ENCODE results near the gene RASGRF2.

The RASGRF2 gene

DNA sequence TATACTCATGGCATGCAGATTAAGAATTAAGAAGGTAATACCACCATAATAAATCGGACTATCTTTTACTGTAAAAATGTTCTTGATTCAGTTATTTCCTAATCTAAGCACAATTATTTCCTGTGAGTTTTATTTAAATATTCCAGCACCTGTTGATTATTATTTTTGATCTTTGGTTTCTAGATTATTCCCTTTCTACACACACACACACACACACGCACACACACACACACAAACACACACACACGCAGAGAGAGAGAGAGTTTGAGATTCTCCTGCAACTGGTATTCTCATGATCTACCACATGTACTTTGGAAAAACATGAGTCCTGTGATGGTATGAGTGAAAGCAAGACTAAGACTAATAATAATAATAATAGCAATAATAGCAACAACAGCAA lies 256.0 kb downstream of the RASGRF2 start:
- no peak for DNase-seq

DNA sequence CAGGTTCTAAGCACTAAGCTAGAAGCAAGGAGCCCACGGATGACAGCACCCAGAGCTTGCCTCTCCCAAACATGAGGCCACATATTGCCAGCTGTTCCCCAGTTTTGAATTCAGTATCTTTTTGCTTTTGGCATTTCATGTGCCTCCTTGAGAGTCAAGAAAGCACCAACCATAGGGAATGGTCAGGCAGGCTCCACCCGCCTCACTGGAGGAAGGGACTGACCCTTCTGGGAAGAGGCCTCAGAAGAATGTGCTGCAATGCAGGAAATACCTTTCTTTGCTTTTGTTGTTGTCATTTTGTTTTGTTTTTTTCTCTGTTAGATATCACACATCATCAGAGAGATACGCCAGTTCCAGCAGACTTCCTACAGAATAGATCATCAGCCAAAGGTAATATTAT lies 259.2 kb downstream of the RASGRF2 start:
- no peak for DNase-seq

GRCh38 chr5:81222285-81222684 lies 262.1 kb downstream of the RASGRF2 start:
- DNase-seq, result no peak

GRCh38 chr5:81225463-81225862 lies 265.3 kb downstream of the RASGRF2 start:
- no peak for DNase-seq

DNA sequence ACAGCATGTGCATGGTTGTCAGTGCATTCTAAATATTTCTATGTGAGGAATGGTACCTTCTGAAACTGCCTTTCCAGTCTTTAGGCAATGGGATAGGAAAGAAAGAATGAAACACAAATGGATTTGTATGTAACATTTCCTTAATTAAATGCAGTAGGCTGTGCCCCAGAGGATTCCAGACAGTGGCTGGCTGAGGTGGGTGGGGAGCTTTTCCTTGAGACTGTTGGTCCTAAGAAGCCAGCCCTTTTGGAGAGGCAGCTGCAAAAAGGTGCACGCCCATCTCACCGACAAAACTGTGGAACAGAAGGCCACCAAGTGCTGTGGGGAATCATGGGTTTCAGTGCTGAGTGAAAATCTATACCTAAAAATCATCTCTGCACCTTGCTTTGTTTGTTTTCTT lies 266.1 kb downstream of the RASGRF2 start:
- DNase-seq, result no peak

DNA sequence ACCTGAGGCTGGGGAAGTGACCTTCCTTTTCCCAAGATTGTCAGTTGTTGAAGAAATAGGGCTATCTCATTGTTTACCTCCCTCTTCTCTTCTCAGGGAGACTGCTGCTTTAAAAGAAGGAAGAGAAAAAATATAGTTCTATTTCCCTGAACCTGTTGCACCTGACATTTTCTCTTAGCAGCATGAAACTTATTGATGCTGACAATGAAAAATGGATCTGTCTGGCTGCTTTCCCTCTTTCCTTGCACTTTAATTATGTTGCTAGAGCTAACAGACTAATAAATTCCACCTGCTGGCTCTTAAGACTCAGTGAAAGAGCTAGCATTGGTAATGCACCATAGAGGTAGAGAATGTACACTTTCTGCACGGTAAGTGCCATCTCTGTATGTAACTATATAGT lies 266.8 kb downstream of the RASGRF2 start:
- no peak for DNase-seq

DNA sequence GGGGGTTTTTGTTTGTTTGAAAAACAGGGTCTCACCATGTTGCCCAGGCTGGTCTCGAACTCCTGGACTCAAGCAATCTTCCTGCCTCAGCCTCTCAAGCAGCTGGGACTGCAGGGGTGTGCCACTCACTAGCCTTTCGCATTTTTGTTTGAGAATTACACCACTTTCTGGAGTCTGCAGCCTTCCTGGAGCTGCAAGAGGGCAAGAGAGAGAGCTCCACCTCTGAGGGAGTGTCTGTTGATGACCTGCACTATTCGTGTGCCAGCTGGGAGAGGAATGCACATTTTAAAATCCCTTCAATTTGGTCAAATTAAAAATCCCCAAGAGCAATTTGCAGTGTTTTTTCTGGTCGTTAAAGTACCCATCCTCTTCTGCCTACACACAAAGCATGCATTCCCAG lies 267.9 kb downstream of the RASGRF2 start:
- DNase-seq, result no peak

DNA sequence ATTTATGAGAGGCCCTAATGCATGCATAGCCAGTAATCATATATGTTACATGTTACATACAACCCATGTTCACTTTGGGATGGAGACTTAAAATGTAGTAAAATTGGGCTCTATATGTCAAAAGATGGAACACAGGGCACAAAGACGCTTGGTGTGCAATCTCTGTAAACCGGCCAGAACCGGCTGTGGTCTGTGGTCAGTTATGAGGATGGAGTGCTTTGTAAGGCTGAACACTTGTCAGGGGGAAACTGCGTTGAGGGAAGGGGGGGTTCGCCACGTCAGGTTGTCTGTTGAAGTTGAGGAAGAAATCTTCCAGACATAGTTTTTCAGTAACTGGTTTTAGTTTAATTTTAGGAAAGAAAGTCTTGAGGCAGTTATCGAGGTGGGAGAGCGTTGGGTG lies 270.3 kb downstream of the RASGRF2 start:
- DNase-seq, result no peak

- no peak for DNase-seq
Observed at GRCh38 chr5:81232464-81233079, 272.4 kb downstream of the RASGRF2 start.

DNA sequence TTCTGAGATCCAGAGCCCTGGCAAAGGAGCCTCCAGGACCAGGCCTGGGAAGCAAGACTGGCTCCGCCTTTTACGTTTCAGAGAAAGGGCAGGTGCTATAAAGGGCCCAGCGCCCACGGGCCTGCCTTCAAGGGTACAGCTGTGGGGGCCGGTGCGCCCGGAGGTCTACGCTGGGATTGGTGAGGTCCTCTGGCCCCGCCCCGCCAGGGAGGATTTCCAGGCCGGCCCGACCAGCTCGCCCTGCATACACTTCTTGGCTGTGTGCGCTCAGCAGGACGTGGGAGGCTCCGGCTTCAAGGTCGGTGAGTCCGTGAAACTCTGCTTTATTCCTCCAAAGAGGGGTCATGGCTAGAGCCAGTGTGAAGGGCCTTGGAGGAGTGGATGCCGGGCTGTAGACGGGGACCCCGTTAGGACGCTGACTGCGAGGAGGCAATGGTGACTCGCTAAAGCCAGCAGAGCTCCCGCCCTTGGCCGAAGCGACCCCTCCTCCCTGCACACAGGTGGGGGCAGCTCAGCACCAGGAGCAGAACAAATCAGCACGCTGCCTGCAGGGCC lies 273.0 kb downstream of the RASGRF2 start, which contains the start of gene CKMT2:
Gene CKMT2, plus strand, starts transcription at position 243 of the 555 bp plus-strand sequence. CDS start 17,811 bp downstream, outside the sequence.
- DNase-seq, result no peak

GRCh38 chr5:81234299-81234698 lies 274.1 kb downstream of the RASGRF2 start:
- DNase-seq, result no peak

- DNase-seq, result no peak
Observed at GRCh38 chr5:81234801-81235200, 274.6 kb downstream of the RASGRF2 start.

DNA sequence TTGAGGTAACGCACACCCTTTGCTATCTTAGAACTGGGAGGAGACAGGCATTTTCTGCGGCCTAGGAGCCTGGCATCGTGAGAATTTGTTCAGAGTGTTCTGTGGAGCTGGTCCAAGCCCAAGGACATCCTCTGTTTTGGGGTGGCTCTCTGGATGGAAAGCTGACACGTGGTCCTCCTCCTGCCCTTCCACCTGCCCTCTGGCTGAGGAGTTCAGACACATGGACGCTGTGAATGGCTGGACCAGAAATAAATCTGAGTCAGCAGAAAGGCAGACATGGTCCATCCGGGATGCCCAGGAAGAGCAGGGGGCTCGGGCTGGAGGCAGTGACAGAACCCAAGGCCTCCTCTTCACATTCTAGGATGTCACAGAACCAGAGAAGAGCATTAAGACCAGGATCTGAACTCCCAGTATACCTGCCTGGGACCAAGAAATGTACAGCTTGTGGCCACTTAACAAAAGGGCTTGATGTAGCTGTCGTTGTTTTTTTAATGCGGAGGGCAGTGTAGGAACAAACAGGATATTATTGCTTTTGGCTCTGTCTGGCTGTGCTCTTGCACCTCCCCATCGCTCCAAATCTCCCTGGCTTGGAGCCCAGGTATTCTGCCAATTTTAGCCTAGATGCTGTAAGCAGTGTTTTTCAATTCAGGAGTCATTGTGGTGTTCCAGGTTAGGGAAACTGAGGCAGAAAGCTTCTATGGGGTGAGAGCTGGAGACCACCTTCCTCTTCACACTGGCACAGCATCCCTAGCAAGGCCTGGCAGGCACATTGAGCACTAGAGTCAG lies 275.3 kb downstream of the RASGRF2 start:
- DNase-seq, result no peak

GRCh38 chr5:81238460-81238859 lies 278.3 kb downstream of the RASGRF2 start:
- no peak for DNase-seq

DNA sequence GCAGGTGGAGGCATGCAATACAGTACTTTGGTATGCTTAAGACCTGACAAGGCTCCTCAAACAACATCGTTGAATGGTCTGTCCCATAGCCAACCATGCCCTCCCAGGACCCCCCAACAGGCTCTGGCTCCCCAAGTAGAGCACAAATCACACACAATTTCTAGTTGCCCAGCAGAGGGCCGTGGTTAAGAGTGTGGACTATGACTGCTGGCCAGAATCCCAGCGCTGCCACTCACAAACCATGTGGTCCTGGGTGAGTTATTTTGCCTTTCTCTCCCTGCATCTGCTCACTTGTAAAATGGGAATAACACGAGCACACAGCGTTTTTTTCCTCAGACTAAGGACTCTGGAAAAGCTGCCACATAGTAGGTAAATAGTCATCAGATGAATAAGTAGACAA lies 279.4 kb downstream of the RASGRF2 start:
- DNase-seq, result no peak

GRCh38 chr5:81241001-81241400 lies 280.8 kb downstream of the RASGRF2 start:
- DNase-seq, result no peak

DNA sequence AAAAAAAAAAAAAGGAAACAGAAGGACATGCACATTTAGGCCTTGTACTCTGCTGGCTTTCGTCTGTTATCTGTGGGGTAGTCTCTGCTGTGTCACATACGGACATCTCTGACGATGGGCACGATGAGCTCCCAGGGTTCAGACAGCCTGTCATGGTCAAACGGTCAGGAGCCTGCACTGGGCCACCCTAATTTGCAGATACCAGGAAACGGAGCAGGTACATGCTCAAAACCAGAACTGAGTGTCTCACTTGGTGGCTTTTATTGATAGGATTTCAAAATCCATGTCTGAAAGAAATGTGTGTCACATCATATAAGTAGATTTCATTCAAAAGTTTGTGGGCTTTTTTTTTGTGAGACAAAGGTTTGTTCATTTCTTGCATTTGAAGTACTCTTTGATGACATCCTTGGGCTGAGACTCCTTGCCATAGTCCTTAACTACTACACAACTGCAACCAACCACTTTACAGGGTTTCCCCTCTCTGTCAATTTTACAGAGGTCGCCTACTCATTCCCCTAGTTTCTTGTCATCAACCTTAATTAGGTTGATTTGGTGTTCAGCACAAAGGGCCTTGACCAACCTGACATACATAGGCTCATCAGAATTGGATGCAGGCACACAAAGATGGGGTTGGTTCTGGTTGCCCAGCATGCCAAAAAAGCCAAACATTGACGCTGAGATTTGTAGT lies 281.9 kb downstream of the RASGRF2 start:
- no peak for DNase-seq

DNA sequence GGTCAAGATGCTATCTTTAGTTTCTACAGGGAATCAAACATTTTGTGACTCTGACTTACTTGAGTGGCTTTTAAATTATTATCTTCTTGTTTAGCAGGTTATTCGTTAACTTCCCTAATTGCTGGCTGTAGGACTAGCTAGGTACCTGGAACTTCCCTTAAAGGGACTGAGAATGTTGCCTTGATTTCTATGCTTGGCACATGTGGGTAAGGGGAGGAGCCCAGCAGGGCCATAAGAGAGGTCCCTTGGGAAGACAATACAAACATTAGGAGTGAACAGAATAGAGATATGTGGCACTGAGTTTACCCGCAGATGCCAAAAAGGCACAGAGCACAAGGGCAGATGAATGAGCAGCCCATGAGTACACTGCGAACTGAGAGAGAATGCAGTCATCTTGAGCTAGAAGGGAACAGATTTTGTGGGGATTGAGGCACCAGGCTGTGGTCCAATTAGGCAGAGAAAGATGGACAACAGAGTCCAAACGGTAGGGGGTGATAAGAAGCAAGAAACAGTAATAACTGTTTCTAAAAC lies 282.8 kb downstream of the RASGRF2 start:
- no peak for DNase-seq

DNA sequence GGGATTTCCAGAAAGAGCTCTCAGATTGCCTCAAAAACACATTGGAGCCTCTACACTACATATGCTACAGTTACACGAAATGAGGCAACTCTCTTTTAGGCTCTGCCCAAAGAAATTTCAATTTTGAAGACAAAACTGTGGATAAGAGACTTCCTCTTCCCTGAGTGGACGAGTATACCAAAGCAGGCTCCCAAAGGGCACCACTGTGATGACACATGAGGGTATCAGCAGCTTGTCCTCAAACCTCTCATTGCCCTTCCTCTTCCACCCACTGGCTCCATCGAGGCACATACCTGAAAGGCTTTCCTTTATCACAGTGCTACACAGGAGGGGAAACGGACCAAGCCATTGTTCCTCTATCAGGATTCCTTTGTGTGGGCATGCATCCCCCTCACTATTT lies 284.3 kb downstream of the RASGRF2 start:
- no peak for DNase-seq

DNA sequence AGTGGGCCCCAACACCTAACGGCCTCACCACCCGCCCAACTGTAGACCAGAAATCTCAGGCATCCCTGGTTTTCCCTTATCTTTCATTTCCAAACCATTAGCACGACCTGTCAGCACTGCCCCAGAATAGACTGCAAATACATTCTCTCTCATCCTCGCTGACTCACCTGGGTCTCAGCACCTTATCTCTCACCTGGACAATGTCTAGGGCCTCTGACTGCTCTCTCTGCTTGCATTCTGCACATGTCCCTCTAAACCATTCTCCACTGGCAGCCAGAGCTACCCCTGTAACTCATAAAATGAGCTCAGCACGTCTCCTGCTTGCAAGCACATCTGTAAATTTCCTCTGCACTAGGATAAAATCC lies 285.7 kb downstream of the RASGRF2 start:
- no peak for DNase-seq

DNA sequence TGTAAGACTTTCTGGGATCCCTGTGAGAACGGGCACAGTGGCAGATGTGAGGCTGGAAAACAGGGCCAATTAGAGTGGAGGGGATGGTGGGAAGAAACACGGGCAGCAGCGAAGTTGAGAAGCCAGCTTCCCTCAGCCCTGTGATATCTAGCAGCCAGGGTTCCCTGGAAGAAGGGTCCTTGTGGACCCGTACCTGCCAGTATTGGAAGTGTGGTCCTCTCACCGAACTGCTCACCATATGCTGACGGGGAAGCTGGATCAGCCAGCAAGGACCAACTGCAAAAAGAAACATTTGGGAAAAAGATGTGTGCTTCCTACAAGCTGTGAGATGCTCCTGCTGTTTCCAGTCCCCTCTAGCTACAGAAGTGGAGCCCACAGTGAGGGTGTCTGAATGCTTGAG lies 286.5 kb downstream of the RASGRF2 start:
- no peak for DNase-seq

DNA sequence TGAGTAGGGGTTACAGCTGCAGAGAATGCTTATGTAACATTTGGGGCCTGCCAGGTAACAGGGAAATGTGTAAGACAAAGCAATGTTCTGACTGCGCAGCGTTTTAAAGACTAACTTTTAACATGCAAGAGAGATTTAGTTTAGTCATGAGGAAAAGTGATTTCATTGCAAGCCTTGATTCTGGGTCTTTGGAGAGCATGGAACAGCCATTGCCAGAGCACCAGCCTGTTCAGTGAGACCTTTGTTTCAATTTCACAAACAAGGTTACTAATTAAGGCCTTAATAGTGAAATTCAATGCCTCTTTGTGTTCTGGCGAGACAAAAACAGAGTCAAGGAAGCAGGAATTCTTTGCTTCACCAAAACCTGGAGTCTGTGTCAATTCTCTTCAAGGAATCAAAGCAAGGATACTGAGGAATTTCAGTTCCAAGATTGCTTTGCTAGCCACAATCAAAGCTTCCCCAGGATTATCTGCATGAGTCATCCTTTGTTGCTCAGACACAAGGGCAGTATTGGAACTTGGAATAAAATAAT lies 287.3 kb downstream of the RASGRF2 start:
- no peak for DNase-seq

DNA sequence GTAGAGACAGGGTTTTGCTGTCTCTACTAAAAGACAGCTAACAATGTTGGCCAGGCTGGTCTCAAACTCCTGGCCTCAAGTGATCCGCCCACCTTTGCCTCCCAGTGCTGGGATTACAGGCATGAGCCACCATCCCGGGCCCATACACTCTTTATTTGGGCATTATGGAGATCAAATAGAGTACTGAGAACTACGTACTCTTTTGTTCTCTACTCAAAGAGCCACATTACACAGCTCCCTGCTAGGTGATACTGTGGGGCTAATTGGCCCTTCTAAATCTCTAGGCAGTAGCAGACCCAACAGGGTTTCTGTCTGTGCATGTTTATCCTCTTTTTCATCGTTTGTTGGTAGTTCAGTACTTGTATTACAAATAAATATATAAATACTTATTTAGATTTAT lies 289.1 kb downstream of the RASGRF2 start:
- no peak for DNase-seq

All from DMS79 (cell line).